Tibial nerve (tissue), 4 donors: ENCODE results near the gene RASAL2.

Source experiments
- EP300 ChIP-seq, 2 donors: sonication (generic); formaldehyde crosslinking; IDR thresholded peaks; one replicate each; pipeline ENCODE4 v1.6.1; 2017; ENCODE audit warnings: antibody characterized with exemption in 2 of 2, mild to moderate bottlenecking in 1 of 2
- POLR2A ChIP-seq, 2 donors: fragments of 450-650 bp; IDR thresholded peaks; one replicate each; pipeline ENCODE4 v1.6.1; 2017; ENCODE audit warnings: antibody characterized with exemption in 2 of 2, mild to moderate bottlenecking in 2 of 2, moderate library complexity in 2 of 2
- TF ChIP-seq, protein P1 (sequence below), 5 experiments: fragments of 200-600 bp in 3 of 5; fragments of 450-650 bp in 2 of 5; sonication (generic) in 3 of 5; IDR thresholded peaks; one replicate each; pipeline ENCODE4 v1.5.1; 2016 to 2019; ENCODE audit warnings: antibody characterized with exemption in 5 of 5, mild to moderate bottlenecking in 3 of 5, moderate library complexity in 2 of 5

DNA sequence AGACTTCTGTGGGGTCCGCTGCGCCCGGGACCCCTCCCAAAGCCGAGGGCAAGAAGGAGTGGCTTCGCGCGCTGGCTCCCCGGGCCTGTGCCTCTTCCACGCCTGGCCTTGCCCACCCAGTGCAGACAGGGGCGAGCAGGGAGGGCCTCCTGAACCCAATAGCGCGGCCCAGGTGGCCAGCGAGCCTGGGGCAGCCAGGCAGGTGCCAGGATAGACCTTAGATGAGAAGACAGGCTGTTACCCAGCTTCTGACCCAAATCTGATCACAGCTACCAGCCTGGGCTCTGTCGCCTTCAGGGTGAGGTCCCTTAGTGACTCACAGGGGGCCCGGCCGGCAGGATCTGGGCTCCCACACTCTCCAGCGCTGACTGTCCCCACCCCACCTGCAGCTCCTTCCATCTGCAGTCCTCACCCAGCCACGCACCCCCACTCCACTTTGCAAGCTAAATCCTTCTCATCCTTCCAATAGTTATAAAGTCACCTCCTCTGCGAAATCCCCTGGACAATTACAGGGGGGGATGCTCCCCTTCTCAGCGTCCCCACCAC is 393.2 kb downstream of the RASAL2 start:
- TF ChIP-seq EP300 (IDR thresholded peaks at IDR 0.05) = no peak
- TF ChIP-seq, protein P1, sequence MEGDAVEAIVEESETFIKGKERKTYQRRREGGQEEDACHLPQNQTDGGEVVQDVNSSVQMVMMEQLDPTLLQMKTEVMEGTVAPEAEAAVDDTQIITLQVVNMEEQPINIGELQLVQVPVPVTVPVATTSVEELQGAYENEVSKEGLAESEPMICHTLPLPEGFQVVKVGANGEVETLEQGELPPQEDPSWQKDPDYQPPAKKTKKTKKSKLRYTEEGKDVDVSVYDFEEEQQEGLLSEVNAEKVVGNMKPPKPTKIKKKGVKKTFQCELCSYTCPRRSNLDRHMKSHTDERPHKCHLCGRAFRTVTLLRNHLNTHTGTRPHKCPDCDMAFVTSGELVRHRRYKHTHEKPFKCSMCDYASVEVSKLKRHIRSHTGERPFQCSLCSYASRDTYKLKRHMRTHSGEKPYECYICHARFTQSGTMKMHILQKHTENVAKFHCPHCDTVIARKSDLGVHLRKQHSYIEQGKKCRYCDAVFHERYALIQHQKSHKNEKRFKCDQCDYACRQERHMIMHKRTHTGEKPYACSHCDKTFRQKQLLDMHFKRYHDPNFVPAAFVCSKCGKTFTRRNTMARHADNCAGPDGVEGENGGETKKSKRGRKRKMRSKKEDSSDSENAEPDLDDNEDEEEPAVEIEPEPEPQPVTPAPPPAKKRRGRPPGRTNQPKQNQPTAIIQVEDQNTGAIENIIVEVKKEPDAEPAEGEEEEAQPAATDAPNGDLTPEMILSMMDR (IDR thresholded peaks at IDR 0.05) = no peak
- TF ChIP-seq POLR2A (IDR thresholded peaks at IDR 0.05) = no peak
